GM19397 (cell line): Measurements from ENCODE around the gene KCNMA1.

ENCODE experiments used
- ATAC-seq: cut with Tn5 transposase; IDR thresholded peaks from one replicate; pipeline ENCODE4 v1.9.1; 2021; ENCODE audit warnings: mild to moderate bottlenecking, moderate library complexity; ENCODE audit not compliant: unreplicated experiment

The KCNMA1 gene

DNA sequence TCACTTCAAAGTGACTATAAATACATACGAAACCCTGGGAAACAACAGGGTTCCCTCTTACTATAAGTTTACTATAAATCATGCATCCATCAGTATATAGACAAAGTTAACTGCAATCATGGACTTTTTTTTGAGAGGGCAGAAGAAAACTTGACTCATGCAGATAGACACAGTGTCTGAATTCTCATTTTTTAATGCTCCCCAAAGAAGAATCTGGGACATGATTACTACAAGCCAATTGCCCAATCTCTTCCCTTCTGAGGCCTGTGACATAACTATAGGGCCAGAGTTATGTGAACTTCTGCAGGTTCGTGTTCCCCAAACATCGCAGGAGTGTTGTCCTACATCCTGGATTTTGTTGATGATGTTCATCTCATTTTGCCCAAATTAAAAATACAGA, 376.5 kb downstream of the KCNMA1 start:
- ATAC-seq: no peak

DNA sequence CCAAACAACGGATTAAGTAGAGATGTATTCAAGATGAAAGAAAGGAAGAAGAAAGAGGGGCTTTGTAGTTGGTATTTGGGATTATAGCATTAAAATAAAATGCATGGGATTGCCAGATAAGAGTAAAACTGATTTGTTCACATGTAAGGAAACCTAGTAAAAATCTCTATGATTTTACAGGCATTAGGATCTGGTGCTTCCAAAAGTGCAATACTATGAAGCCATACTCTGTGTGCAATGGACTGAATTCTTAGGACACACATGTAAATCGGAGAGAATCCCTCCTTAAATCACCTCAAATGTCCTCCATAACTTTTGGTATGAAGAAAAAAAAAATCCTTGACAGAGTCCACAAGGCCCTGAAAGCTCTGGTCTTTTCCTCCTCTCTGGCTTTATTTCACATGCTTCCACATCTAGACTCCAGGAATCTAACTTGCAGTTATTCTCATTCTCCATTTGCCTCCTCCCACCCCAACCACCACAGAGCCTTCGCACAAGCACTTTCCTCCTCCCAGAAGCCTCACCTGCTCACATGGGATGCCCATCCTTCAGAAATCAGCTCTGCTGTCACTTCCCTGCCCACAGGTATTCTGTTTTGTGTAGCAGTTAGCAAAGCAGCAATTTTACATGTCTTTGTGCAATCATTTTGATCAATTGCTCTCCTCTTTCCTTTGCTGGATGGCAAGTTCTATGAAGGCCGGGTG, 378.3 kb downstream of the KCNMA1 start:
- ATAC-seq: no peak

DNA sequence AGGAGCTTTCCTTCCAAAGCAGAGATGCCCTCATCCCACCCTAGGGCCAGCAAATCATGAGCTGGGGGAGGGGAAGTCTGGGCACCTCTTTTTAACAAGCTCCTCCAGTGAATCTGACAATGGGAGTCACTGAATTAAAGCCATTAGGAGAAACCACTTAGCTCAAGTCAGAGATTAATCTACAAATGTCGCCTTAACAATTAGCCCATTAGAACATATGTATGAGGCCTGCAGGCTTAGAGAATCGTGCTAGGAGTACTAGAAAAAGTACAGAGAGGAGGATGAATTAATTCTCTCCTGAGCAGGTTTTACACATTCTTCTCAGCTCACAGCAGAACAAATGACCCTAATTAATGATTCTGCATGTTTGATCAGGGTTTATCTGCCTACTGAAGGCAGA, 381.3 kb downstream of the KCNMA1 start:
- ATAC-seq: no peak

DNA sequence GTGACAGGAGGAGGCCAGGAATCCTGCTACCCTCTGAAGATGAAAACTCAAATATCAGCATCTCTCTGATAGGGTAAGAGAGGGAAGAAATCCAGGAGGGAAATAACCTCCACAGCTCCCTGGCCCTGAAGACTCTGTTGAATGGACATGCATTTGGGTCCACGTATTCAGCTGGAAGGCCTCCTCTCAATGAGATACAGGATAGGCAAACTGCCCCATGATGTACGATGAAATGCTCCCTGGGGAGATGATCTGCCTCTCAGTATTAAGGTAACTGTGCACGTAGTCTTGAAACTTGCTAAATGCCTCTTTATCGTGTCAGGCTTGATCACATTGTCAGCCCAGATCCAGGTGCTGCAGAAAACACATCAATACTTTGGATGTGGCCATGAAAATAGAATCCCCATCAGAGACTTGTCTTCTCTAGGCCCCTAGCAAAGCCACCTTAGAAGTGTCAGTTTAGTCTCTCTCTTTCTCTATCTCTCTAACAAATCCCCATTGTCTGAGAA, 384.0 kb downstream of the KCNMA1 start:
- ATAC-seq: no peak

DNA sequence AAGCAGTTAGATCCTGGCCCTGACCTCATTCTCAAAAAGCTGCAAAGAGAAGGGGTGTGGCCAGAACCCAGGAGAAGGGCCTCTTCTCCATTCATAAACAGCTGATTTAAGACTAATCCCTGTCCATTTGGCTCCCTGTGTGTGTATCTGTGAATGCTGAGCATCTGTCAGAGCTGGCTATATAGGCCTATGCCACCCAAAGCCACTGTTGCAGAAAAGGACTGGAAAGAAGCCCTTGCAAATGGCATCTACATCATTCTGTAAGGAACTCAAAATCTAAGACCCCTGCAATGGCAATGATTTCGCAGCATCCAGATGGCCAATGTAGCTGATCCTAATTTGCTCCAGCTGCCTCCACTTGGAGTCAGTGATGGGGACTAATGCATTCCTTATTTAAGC, 384.5 kb downstream of the KCNMA1 start:
- ATAC-seq: no peak

DNA sequence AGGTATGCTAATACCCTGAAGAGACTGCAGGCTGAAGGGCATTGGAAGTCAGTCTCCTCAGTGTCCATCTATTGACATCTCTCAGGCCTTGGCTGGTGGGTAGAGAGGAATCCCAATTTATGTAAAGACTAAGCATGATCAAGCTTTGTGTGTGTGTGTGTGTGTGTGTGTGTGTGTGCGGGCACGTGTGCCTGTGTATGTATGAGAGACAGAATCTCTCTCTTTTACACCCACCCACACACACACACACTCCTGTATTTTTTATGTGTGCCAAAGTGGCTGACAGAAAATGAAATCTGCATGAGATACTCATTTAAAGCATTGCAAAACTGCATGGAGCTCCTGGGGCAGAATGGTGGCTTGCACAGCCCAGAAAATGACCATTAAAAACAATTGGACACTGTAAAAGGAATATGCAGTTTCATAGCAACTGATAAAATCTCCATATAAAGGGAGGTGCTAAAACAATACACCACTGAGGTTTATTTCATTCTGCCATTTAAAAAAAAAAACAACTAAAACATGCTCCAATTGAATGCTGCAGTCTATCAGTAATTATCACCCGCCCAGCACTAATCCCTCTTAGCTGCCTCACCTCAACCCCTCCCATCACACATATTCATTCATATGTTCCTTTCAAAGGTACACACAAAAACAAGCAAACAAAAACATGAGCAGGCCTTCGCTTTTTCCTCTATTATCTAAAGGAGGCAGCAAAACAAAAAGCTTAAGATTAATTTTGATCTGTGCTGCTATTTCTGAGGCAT, 385.0 kb downstream of the KCNMA1 start:
- no peak for ATAC-seq

DNA sequence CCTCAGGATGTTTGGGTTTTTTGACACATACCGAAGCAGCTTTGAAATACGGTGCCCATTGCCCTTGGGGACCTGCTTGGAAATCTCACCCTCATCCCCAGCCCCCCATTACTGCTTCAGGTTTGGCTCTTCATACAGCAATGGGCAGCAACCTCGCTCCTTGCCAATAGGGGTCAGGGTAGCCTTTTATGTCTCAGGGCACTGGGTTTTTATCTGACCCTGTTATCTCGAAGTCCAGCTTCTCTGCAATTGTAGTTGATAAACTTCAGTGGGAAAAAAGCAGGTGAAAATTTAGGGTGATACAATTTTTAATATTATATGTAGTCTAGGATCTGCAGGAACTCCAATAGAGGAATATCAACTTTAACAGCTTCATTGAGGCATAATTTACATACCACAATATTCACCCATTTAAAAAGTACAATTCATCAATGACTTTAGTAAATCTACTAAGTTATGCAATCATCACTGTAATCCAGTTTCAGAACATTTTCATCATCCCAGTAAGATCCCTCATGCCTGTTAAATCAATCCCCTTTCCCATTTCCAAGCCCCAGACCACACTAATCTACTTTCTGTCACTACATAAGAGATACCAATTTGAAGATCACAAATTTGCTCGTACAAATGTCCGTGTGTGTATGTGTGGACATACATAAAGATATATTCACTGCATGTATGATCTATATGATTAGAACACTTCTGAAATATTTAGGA, 386.2 kb downstream of the KCNMA1 start:
- no peak for ATAC-seq

DNA sequence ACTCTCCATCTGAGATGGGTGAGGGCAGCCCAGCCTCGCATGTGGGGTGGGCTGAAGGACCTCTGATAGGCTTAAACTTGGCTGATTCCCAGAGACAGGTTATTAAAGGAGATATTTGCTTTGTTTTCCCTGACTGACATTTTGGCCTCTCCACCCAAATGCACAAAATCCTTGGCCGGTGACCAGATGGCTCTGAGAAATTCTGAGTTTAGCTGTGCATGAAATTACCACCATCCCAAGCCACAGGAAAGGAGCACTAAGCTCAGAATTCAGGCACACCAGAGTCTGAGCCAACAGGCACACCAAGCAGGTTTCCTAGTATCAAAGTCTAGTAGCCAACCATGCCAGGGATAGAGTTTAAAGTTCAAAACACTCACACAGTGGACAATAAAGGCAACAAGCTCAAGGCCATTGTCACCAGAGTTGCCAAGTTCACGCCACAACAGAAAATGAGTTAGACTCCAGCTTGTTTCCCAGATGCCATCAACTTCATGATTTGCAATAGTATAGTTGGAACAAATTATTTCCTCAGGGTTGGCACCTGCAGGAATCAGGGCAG, 387.6 kb downstream of the KCNMA1 start:
- no peak for ATAC-seq

DNA sequence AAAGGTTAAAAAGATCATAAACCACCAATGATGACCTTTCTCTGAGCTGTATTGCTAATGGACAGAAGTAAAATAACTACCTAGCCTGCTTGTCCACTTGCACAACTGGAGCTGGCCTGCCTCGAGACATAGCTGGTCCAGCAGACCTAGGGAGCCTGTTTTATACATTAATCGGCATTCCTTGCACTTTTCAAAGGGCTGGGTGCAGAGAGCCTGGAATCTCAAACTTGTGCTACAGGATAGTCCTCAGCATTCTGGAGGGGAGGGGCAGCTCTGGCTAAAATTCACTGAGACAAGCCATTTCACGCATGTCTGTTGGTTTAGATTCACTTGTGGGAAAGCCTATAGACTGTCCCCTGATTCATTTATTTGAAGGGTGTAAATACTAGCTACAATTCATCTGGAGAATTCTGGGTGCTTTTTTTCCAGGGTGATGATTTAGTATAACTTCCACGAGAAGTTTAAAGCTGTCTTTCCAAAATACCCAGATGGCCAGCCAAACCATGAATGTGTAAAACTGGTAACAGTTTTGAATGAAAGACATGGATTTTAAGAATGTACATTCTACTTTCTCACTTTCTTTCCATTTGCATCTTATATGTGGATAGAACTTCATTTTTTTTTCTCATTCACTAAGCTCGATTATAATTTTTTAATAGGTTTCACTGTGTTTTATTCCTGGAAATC, 389.4 kb downstream of the KCNMA1 start:
- no peak for ATAC-seq

DNA sequence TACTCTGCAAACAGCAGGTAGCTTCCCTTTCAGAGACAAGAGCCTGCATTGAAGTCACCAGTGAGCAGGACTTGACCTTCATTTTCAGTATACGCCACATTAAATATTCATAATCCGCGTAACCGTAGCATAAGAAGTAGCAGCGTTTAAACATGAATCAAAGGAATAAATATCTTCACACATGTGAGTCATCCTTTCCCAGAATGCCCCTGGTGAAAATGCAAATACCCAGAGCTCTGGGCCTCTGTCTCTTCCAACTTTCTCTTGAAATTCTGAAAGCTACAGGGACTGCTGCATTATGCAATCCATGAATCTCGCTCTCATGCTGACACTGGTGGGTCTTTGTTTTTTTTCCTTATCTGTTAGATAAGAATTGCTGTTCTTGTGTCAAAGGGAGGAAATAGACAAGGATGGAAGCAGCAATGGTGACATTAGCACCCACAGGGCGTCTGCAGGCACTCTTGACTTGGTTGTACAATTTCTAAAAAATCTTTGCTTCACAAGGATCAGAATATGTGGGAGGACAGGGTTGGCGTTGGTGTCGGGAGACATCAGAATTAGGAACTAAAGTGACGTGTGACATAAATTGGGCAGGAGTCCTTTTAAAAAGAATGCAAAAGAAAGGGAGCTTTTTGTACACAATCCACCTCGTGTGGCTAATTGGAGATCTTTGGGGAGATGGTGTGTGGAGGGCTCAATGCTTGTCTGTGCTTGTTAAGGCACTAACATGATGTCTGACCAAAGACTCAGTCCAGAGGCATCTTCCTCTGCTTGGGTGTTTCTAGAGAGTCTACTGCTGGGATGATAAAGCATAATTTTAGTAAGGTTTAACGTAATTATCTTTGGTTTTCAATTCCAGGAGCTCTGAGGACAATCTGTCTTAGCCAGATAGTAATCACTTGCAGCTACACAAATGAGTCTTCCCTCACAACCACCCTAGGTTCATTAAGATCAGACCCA, 390.3 kb downstream of the KCNMA1 start:
- ATAC-seq: no peak

DNA sequence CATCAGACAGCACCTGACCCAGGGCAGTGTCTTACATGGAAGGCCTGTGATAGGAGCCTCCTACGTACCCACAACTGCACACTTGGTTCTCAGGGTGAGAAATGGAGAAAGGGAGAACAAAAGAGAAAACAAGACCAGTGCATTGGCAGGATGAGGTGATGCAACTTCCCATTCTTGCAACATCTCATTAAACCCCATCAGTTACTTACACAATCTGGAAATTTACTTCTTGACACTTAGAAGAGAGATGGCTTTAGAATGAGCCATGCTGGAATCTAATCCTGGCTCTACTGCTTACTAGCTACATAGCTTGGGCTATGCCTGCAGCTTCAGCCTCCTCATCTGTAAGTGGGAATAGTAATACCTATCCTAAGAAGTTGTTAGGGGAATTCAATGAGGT, 391.7 kb downstream of the KCNMA1 start:
- ATAC-seq: no peak

DNA sequence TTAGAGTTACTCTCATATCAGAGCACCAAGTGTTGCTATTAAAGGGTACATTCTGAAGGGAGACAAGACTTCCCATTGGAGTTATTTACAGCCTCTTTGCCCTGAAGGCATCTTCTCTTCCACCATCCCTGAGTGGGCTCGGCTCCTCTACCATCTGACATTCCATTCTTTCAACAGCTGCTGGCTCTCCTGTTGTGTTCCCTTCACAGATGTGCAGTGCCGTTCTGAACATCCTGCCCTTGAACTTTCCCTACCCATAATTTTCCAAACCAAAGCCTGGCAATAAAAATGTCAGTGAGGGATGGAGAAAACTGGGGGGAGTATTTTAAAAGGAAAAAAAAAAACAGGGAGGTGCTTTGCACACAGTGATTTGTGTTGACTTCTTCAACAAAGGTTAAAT, 392.9 kb downstream of the KCNMA1 start:
- ATAC-seq: no peak

DNA sequence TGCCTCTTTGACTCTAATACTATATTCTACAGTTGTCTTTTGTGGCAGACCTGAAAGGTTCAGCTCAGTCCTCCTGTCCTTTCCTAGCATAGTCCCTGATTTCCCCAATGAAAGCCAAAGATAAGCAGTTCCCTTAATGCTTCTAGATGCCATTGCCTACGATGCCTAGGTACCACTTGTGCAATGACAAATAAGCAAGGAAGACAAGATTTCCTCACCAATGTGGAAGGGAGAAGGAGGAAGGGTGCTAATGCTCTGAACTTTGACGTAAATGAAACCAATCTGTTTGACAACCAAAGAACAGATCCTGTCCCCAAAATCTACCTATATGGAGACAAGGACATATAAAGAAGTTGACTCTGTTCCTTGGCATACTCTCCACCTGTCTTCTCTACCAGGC, 393.3 kb downstream of the KCNMA1 start:
- no peak for ATAC-seq

DNA sequence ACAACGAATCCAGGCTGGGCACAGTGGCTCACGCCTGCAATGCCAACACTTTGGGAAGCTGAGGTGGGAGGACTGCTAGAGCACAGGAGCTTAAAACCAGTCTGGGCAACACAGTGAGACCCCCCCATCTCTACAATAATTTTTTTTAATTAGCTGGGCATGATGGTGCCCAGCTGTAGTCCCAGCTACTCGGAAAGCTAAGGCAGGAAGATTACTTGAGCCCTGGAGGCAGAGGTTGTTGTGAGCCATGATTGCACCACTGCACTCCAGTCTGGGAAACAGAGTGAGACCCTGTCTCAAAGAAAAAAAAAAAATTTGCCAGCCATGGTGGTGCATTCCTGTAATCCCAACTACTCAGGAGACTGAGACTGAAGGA, 396.3 kb downstream of the KCNMA1 start:
- ATAC-seq: no peak

DNA sequence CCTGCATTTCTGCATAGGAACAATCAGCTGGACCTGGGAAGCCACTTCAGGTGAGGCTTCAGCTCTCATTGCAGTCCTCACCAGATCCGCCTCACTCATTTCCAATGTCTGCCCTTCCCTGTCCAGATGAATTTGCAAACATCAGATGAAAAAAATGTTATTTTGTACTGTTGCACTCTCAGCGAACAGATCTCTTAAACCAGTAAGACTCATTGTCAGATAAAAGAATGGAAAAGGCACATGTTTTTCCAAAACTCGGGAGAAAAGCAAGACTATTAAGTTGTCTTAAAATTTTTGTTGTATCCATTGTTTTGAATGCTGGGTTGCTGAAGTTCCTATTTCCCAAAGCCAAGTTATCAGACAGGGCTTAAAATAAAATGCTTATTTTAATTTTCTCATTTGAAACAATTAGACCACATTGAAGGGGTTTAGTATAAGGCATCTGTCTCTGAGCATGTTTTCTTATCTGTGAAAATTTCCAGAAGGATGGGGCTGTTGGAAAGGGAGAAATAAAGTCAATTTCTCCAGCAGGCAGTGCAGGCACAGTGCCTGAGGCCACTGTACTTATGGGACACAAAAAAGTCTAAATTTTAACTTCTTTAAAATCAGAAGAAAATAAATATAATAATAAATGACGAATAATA, 396.8 kb downstream of the KCNMA1 start:
- ATAC-seq: no peak

DNA sequence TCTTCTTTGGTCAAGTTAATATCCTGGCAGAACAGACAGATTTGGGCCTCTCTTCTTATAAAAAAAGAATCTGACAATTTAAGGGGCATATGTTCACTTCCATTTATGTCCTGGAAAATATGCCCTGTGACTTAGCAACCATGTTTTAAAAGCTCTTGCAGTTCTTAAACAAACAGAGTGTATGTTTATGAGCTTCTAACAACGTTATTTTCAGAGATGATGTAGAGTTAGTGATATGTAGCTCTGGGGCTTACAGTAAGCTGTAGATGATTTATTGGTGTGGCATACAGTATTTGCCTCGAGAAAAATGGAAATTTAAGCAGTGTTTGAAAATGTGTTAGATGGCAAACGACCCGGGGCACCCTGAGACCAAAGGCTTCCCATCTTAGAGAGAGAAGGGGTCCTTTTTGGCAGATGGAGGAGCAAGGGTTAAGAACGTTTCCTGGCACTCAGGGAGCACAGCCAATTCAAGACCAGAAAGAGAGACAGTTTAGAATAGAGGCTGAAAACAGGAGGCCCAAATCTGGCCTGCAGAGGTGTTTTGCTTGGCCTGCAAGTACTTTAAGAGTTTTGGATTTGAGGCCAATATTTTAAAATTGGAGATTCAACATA, 397.5 kb downstream of the KCNMA1 start:
- no peak for ATAC-seq

DNA sequence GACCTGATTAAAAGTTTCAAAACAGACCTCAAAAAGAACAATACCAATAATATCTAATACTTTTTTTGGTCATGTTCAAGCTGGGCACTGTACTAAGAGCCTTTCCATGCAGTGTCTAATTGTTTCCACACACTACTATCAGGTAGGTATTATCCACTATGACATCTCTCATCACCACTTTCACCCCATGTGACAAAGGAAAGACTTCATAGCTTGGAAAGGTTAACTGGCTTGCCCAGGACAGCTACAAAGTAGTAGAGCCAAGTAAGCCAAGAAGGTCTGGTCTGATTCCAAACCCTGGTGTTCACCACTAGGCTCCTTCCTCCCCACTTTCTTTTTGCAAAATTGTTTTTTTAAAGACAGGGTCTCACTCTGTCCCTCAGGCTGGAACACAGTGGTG, 400.5 kb downstream of the KCNMA1 start:
- no peak for ATAC-seq

DNA sequence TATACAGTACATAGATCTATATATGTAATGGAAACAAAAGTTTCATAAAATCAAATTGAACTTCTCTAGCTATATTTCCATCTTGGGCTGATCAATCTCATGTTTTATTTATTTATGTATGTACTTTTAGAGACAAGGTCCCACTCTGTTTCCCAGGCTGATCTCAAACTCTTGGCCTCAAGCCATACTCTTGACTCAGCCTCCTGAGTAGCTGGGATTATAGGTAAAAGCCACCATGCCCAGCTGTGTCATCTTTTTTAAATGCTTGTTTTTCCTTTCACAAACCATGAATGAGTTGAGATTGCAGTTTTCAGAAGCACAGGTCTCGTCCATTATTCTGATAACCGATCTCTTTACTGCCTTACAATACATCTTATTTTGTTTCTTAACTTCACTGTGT, 400.9 kb downstream of the KCNMA1 start:
- no peak for ATAC-seq

DNA sequence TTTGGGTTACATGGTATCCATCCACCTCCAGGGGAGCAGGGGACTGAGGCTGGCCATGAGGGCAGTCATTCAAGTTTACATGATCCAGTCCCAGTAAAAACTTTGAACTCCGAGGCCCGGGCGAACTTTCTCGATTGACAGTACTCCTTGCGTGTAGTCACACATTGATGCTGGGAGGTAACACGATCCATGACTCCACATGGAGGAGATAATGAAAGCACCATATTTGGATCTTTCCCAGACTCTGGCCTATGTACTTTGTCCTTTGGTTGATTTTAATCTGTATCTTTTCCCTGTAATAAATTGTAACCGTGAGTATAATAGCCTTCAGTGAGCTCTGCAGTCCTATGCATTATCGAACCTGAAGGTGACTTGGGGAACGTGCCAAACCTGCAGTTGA, 401.6 kb downstream of the KCNMA1 start:
- no peak for ATAC-seq
